ENCODE measurements around the gene ZBP1. TPM values are rescaled to one million over a fixed set of nuclear protein-coding genes. Genes with fewer than 3 reads are reported as not detected.

The ZBP1 gene
- total RNA-seq, 4 donors from 2014 or later = 0.57 to 1.0 (median 0.88) TPM; not detected in 1

GRCh38 chr20:57618091-57618763 is 2.0 kb downstream of the ZBP1 start:
- TF ChIP-seq CTCF (IDR thresholded peaks at IDR 0.05; ENCODE audit: low read depth) = no peak

- TF ChIP-seq CTCF (IDR thresholded peaks at IDR 0.05; ENCODE audit: low read depth) = no peak
These were observed 3.0 kb downstream of the ZBP1 start for GRCh38 chr20:57617079-57617795.

DNA sequence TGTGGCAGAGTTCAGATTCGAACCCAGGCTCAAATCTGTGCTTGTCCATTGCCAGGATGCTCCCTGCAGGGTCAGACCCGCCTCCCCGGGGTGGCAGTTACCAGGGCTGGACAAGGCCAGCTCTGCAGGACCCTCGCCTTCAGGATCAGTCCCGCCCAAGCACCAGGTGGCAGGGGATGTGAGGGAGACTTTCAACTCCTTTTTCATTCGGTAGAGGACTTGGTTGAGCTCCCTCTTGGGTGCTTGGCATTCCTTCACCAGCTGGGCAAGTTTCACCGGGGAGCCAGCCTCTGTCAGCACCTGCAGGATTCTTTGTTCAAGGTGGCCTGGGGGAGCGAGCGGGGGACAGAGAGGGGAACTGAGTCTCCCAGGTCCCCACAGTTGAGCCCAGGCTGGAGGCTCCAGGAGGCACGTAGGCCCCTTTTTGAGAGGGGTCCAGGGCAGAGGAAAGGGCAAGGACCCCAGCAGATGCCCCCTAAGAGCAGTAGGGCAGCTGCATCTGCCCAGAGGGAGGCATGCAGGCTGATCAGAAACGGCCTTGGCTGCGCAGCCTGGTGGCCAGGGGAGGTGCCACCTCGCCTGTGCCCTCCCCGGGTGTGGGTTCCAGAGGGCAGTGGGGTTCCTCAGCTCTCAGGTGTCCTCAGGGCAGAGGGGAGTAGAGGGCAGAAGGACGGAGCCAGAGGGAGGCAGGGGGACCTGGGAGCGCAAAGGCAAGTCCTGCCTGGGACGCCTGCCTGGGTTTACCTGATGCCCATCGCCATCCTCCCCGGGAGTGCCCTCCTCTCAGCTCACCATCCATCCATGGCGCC is 3.9 kb downstream of the ZBP1 start:
- TF ChIP-seq CTCF (IDR thresholded peaks at IDR 0.05; ENCODE audit: low read depth) = no peak

DNA sequence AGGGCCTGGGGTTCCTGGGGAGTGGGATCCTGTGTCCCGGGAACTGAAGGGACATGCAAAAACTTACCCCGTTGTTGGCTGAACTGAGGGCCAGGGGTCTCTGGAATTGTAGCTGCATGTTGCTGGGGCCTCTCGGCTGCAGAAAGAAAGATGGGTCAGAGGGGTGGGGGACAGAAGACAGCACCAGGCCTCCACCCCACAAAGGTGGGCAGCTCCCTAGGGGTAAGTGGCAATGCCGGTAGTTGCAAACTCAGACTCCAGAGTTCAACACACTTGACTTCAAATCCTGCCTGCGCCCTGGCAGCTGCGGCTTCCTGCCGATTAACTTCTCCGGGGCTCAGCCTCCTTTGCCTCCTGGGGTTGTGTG is 4.8 kb downstream of the ZBP1 start:
- no peak for TF ChIP-seq CTCF (IDR thresholded peaks at IDR 0.05; ENCODE audit: low read depth)

DNA sequence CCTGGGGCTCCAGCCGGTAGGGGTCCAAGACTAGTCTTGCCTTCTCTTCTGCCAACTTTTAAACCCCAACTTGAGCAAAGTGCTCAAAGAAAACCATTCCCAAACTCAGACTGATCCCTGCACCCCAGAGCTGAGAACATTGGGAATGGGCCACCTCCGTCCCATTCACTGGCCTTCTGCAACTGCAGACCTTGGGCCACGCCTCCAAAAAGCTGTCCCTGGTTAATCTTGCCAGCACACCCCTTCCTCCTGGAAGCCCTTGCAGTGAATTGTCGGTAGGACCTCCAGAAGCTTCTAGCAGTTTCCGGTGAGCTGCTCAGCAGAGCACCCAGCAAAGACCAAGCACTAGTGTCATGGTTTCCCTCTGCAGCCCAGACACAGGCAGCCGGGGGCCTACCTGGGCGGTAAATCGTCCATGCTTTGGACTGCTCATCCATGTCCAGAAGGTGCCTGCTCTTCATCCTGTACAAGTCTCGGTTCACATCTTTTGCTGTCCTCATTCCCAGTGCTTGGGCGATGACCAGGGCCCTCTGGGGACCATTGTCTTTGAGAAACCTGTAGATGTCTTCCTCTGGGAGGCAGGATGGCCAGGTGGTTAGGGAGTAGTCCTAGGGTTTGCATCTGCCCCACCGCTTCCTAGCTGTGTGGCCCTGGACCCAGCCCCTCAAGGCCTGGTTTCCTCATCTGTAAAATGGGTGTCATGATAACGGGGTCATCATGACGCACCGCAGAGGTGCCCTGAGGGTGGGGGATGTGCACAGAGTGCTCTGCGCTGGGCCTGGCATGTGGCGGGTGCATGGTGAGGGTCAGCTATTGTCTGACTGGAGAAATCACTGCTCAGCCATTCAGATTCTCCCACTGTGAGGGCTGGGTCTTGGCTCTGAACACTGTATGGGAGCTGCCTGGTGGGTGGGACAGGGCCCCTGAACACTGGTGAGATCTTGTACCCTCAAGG is 5.5 kb downstream of the ZBP1 start:
- TF ChIP-seq CTCF (IDR thresholded peaks at IDR 0.05; ENCODE audit: low read depth) = no peak

GRCh38 chr20:57613481-57613921 is 6.7 kb downstream of the ZBP1 start:
- no peak for TF ChIP-seq CTCF (IDR thresholded peaks at IDR 0.05; ENCODE audit: low read depth)
